Kidney (tissue), 14 donors: ENCODE data around the gene SEMA3F. TPM values are rescaled to one million over a fixed set of nuclear protein-coding genes. Genes with fewer than 3 reads are reported as not detected.
A peak's percentile ranks its signal among the peaks of the same experiment; 100 is the strongest.

Experiments used
- DNase-seq, 5 donors: peaks; one replicate each; pipeline ENCODE4 v3.0.0-alpha.2; 2013 to 2020
- FAIRE-seq: peaks from 2 replicates; lab custom pipeline; 2012; peaks lifted over from hg19 to GRCh38; lab: Jason Lieb, UNC
- H3K27ac ChIP-seq, 2 donors: one replicate each; pipeline ENCODE4 v1.7.0; 2013; ENCODE audit warnings: low read depth in 2 of 2, low read length in 2 of 2, inconsistent platforms in 1 of 2
- H3K27me3 ChIP-seq: one replicate; pipeline ENCODE4 v1.7.1; 2013; ENCODE audit warnings: low read length, inconsistent platforms; ENCODE audit not compliant: control insufficient read depth, insufficient read depth
- H3K36me3 ChIP-seq, 3 donors: one replicate each; pipeline versions ENCODE4 v1.7.0 to v1.7.1; 2013; ENCODE audit warnings: low read length in 3 of 3, control low read depth in 1 of 3, inconsistent platforms in 1 of 3; ENCODE audit not compliant: insufficient read depth in 3 of 3, control insufficient read depth in 2 of 3
- H3K4me1 ChIP-seq, 3 donors: one replicate each; pipeline versions ENCODE4 v1.7.0 to v1.7.1; 2013; ENCODE audit warnings: low read length in 3 of 3, inconsistent platforms in 1 of 3, low read depth in 1 of 3; ENCODE audit not compliant: control insufficient read depth in 2 of 3, insufficient read depth in 2 of 3
- H3K4me3 ChIP-seq, 3 donors: one replicate each; pipeline versions ENCODE4 v1.7.0 to v1.8.1; 2013; ENCODE audit warnings: low read length in 3 of 3, control low read depth in 1 of 3, inconsistent platforms in 1 of 3
- H3K9ac ChIP-seq, 3 donors: one replicate each; pipeline versions ENCODE4 v1.7.0 to v1.7.1; 2013; ENCODE audit warnings: low read length in 3 of 3, control low read depth in 1 of 3, inconsistent platforms in 1 of 3
- H3K9me3 ChIP-seq, 3 donors: one replicate each; pipeline versions ENCODE4 v1.7.0 to v1.7.1; 2013; ENCODE audit warnings: low read length in 3 of 3, control low read depth in 1 of 3, inconsistent platforms in 1 of 3; ENCODE audit not compliant: control insufficient read depth in 2 of 3, insufficient read depth in 1 of 3
- CTCF ChIP-seq: IDR thresholded peaks from 3 replicates; pipeline ENCODE4 v1.5.1; 2012; ENCODE audit warnings: mild to moderate bottlenecking, moderate library complexity, borderline replicate concordance; ENCODE audit not compliant: insufficient read depth; ENCODE audit errors: extremely low read depth
- intact Hi-C: fragments of 100-400 bp; cut with DNase I; formaldehyde crosslinking; loops from one replicate; pipeline ENCODE4 v1.11.1; 2022
- microRNA-seq: library from miRNA; unstranded; fragments of <30 nt; microRNA quantifications from one replicate; pipeline ENCODE4 v1.2.0, GENCODE V29; 2020
- polyA plus RNA-seq: library from polyadenylated mRNA; stranded (reverse); fragments of 350-450 nt; fragmentation: Illumina TruSeq; extraction: RNeasy Lipid Tissue Mini Kit (QIAGEN cat#74804); gene quantifications from one replicate; pipeline ENCODE4 v1.2.3, GENCODE V29; 2014; ENCODE audit warnings: low read depth, low replicate concordance; ENCODE audit not compliant: insufficient read depth
- total RNA-seq: library from RNA; stranded (reverse); fragmentation: NEBNext Ultra II Directional; extraction: Animal tissue kit (Norgen Biotek cat#: 25700); gene quantifications from one replicate; pipeline ENCODE4 v1.2.1, GENCODE V29; 2021
- donor health status: control.
- donor health status: control.
- donor health status: control.
- donor health status: control.
- donor health status: control.
- donor health status: DM: yes; HTN: yes; CAD: no.
- donor health status: Normal renal cell carcinoma (clear cell type).

The SEMA3F gene
- total and polyA plus RNA-seq, 2 donors from 2014 or later, result 36.7 to 39.9 TPM

- TF ChIP-seq CTCF, result no peak
- no peaks in the 10 kb centered on the region for H3K36me3 ChIP-seq
- DNase-seq, result peak; percentile 76 to 97 (median 88)
- peak overlapping the region; percentile 89 to 93 for H3K27ac ChIP-seq
- FAIRE-seq, result no peak
- peak overlapping the region; percentile 65 to 93 (median 77) for H3K4me3 ChIP-seq
- H3K9ac ChIP-seq, result peak overlapping the region; percentile 75 to 95 (median 76)
- no peaks in the 10 kb centered on the region for H3K27me3 ChIP-seq
- H3K4me1 ChIP-seq, result peaks cover 0 to 60% (median 28%) of the 10 kb centered on the region in 3 donors
- H3K9me3 ChIP-seq, result no peaks in the 10 kb centered on the region
- intact Hi-C loops, result no loop called here
Measured at GRCh38 chr3:50237754-50238548, 82.8 kb downstream of the SEMA3F start.

- Histone ChIP-seq H3K36me3 (no peaks in the 10 kb centered on the region), H3K4me1 (peaks cover 0 to 63% (median 32%) of the 10 kb centered on the region in 3 donors), H3K9me3 (no peaks in the 10 kb centered on the region), H3K4me3 (peak overlapping the region in 2 of 3 donors; percentile 77 to 93), H3K27ac (peak overlapping the region; percentile 89 to 93), H3K27me3 (no peaks in the 10 kb centered on the region), H3K9ac (peak overlapping the region in 1 of 3 donors; percentile 76)
- FAIRE-seq (no peak), DNase-seq (peak in 1 of 5 donors; percentile 93)
- intact Hi-C loops, result no loop called here
- no peak for TF ChIP-seq CTCF
Measured at GRCh38 chr3:50238549-50239026, 83.5 kb downstream of the SEMA3F start.

Small RNA genes within 50 kb of the gene (microRNA-seq; reads per million reads assigned to microRNA genes)
- gene MIR566 (not detected), gene MIR5787 (not detected)

Other genes with a start within 250 kb of the SEMA3F start
- 7.4 TPM for gene MON1A, start 225.5 kb upstream of the SEMA3F start, total RNA-seq
- 16.4 TPM for gene MON1A, start 225.5 kb upstream of the SEMA3F start, polyA plus RNA-seq
- 90.0 TPM for gene RBM6, start 215.2 kb upstream of the SEMA3F start, total RNA-seq
- 72.0 TPM for gene RBM6, start 215.2 kb upstream of the SEMA3F start, polyA plus RNA-seq
- gene RBM5, start 66.4 kb upstream of the SEMA3F start, total RNA-seq, result 149 TPM
- gene RBM5, start 66.4 kb upstream of the SEMA3F start, polyA plus RNA-seq, result 51.0 TPM
- gene GNAT1, start 36.3 kb downstream of the SEMA3F start, total RNA-seq, result not detected
- gene GNAT1, start 36.3 kb downstream of the SEMA3F start, polyA plus RNA-seq, result not detected
- 1.6 TPM for gene SLC38A3, start 49.9 kb downstream of the SEMA3F start, total RNA-seq
- gene SLC38A3, start 49.9 kb downstream of the SEMA3F start, polyA plus RNA-seq, result 4.2 TPM
- gene GNAI2, start 80.9 kb downstream of the SEMA3F start, total RNA-seq, result 245 TPM
- 141 TPM for gene GNAI2, start 80.9 kb downstream of the SEMA3F start, polyA plus RNA-seq
- gene SEMA3B, start 113.8 kb downstream of the SEMA3F start, total RNA-seq, result 96.1 TPM
- 99.9 TPM for gene SEMA3B, start 113.8 kb downstream of the SEMA3F start, polyA plus RNA-seq
- gene LSMEM2, start 123.8 kb downstream of the SEMA3F start, total RNA-seq, result 0.22 TPM
- gene LSMEM2, start 123.8 kb downstream of the SEMA3F start, polyA plus RNA-seq, result 0.62 TPM
- 78.1 TPM for gene IFRD2, start 137.1 kb downstream of the SEMA3F start, total RNA-seq
- 54.1 TPM for gene IFRD2, start 137.1 kb downstream of the SEMA3F start, polyA plus RNA-seq
- 2.0 TPM for gene HYAL3, start 144.1 kb downstream of the SEMA3F start, total RNA-seq
- gene HYAL3, start 144.1 kb downstream of the SEMA3F start, polyA plus RNA-seq, result 3.2 TPM
- 10.7 TPM for gene NAA80, start 144.1 kb downstream of the SEMA3F start, total RNA-seq
- gene NAA80, start 144.1 kb downstream of the SEMA3F start, polyA plus RNA-seq, result 8.7 TPM
- gene HYAL1, start 148.2 kb downstream of the SEMA3F start, total RNA-seq, result 47.5 TPM
- 126 TPM for gene HYAL1, start 148.2 kb downstream of the SEMA3F start, polyA plus RNA-seq
- gene HYAL2, start 167.4 kb downstream of the SEMA3F start, total RNA-seq, result 142 TPM
- gene HYAL2, start 167.4 kb downstream of the SEMA3F start, polyA plus RNA-seq, result 93.2 TPM
- 33.6 TPM for gene TUSC2, start 172.9 kb downstream of the SEMA3F start, total RNA-seq
- 60.0 TPM for gene TUSC2, start 172.9 kb downstream of the SEMA3F start, polyA plus RNA-seq
- gene RASSF1, start 185.5 kb downstream of the SEMA3F start, total RNA-seq, result 28.9 TPM
- 19.1 TPM for gene RASSF1, start 185.5 kb downstream of the SEMA3F start, polyA plus RNA-seq
- 14.2 TPM for gene ZMYND10, start 190.4 kb downstream of the SEMA3F start, total RNA-seq
- gene ZMYND10, start 190.4 kb downstream of the SEMA3F start, polyA plus RNA-seq, result 10.0 TPM
- 23.5 TPM for gene NPRL2, start 195.5 kb downstream of the SEMA3F start, total RNA-seq
- 39.8 TPM for gene NPRL2, start 195.5 kb downstream of the SEMA3F start, polyA plus RNA-seq
- 28.5 TPM for gene CYB561D2, start 195.5 kb downstream of the SEMA3F start, total RNA-seq
- gene CYB561D2, start 195.5 kb downstream of the SEMA3F start, polyA plus RNA-seq, result 38.8 TPM
- gene TMEM115, start 204.2 kb downstream of the SEMA3F start, total RNA-seq, result 40.1 TPM
- gene TMEM115, start 204.2 kb downstream of the SEMA3F start, polyA plus RNA-seq, result 54.0 TPM